Kidney (tissue), 14 donors: ENCODE results near the gene MYO9B. TPM values are rescaled to one million over a fixed set of nuclear protein-coding genes. Genes with fewer than 3 reads are reported as not detected.

Experiments used
- DNase-seq, 5 donors: peaks; one replicate each; pipeline ENCODE4 v3.0.0-alpha.2; 2013 to 2020
- FAIRE-seq: peaks from 2 replicates; lab custom pipeline; 2012; peaks lifted over from hg19 to GRCh38; lab: Jason Lieb, UNC
- H3K27ac ChIP-seq, 2 donors: one replicate each; pipeline ENCODE4 v1.7.0; 2013; ENCODE audit warnings: low read depth in 2 of 2, low read length in 2 of 2, inconsistent platforms in 1 of 2
- H3K27me3 ChIP-seq: one replicate; pipeline ENCODE4 v1.7.1; 2013; ENCODE audit warnings: low read length, inconsistent platforms; ENCODE audit not compliant: control insufficient read depth, insufficient read depth
- H3K36me3 ChIP-seq, 3 donors: one replicate each; pipeline versions ENCODE4 v1.7.0 to v1.7.1; 2013; ENCODE audit warnings: low read length in 3 of 3, control low read depth in 1 of 3, inconsistent platforms in 1 of 3; ENCODE audit not compliant: insufficient read depth in 3 of 3, control insufficient read depth in 2 of 3
- H3K4me1 ChIP-seq, 3 donors: one replicate each; pipeline versions ENCODE4 v1.7.0 to v1.7.1; 2013; ENCODE audit warnings: low read length in 3 of 3, inconsistent platforms in 1 of 3, low read depth in 1 of 3; ENCODE audit not compliant: control insufficient read depth in 2 of 3, insufficient read depth in 2 of 3
- H3K4me3 ChIP-seq, 3 donors: one replicate each; pipeline versions ENCODE4 v1.7.0 to v1.8.1; 2013; ENCODE audit warnings: low read length in 3 of 3, control low read depth in 1 of 3, inconsistent platforms in 1 of 3
- H3K9ac ChIP-seq, 3 donors: one replicate each; pipeline versions ENCODE4 v1.7.0 to v1.7.1; 2013; ENCODE audit warnings: low read length in 3 of 3, control low read depth in 1 of 3, inconsistent platforms in 1 of 3
- H3K9me3 ChIP-seq, 3 donors: one replicate each; pipeline versions ENCODE4 v1.7.0 to v1.7.1; 2013; ENCODE audit warnings: low read length in 3 of 3, control low read depth in 1 of 3, inconsistent platforms in 1 of 3; ENCODE audit not compliant: control insufficient read depth in 2 of 3, insufficient read depth in 1 of 3
- CTCF ChIP-seq: IDR thresholded peaks from 3 replicates; pipeline ENCODE4 v1.5.1; 2012; ENCODE audit warnings: mild to moderate bottlenecking, moderate library complexity, borderline replicate concordance; ENCODE audit not compliant: insufficient read depth; ENCODE audit errors: extremely low read depth
- intact Hi-C: fragments of 100-400 bp; cut with DNase I; formaldehyde crosslinking; loops from one replicate; pipeline ENCODE4 v1.11.1; 2022
- polyA plus RNA-seq: library from polyadenylated mRNA; stranded (reverse); fragments of 350-450 nt; fragmentation: Illumina TruSeq; extraction: RNeasy Lipid Tissue Mini Kit (QIAGEN cat#74804); gene quantifications from one replicate; pipeline ENCODE4 v1.2.3, GENCODE V29; 2014; ENCODE audit warnings: low read depth, low replicate concordance; ENCODE audit not compliant: insufficient read depth
- total RNA-seq: library from RNA; stranded (reverse); fragmentation: NEBNext Ultra II Directional; extraction: Animal tissue kit (Norgen Biotek cat#: 25700); gene quantifications from one replicate; pipeline ENCODE4 v1.2.1, GENCODE V29; 2021
- donor health status: control.
- donor health status: control.
- donor health status: control.
- donor health status: control.
- donor health status: control.
- donor health status: DM: yes; HTN: yes; CAD: no.
- donor health status: Normal renal cell carcinoma (clear cell type).

Gene MYO9B
- total and polyA plus RNA-seq, 2 donors from 2014 or later = 14.7 to 68.1 TPM

- Histone ChIP-seq H3K4me3 (no peak overlapping the region), H3K27ac (no peak overlapping the region), H3K4me1 (peaks cover 0 to 4% (median 0%) of the 10 kb centered on the region in 3 donors), H3K9me3 (no peaks in the 10 kb centered on the region), H3K36me3 (no peaks in the 10 kb centered on the region), H3K9ac (no peak overlapping the region), H3K27me3 (no peaks in the 10 kb centered on the region)
- intact Hi-C loops = no loop called here
- DNase-seq (no peak), FAIRE-seq (no peak)
- TF ChIP-seq CTCF = no peak
Measured at GRCh38 chr19:17118957-17119356, 43.4 kb downstream of the MYO9B start.

GRCh38 chr19:17121736-17122293, 46.2 kb downstream of the MYO9B start:
- no peak for TF ChIP-seq CTCF
- Histone ChIP-seq H3K27ac (no peak overlapping the region), H3K4me3 (no peak overlapping the region), H3K4me1 (peaks cover 0 to 12% (median 0%) of the 10 kb centered on the region in 3 donors), H3K27me3 (no peaks in the 10 kb centered on the region), H3K36me3 (no peaks in the 10 kb centered on the region), H3K9ac (no peak overlapping the region), H3K9me3 (no peaks in the 10 kb centered on the region)
- intact Hi-C loops = no loop called here
- no peak for FAIRE-seq
- no peak for DNase-seq

GRCh38 chr19:17123041-17123440, 47.5 kb downstream of the MYO9B start:
- no peak for DNase-seq
- no peak overlapping the region for H3K9ac ChIP-seq
- no peaks in the 10 kb centered on the region for H3K27me3 ChIP-seq
- FAIRE-seq = no peak
- no peaks in the 10 kb centered on the region for H3K36me3 ChIP-seq
- no peak for TF ChIP-seq CTCF
- no peak overlapping the region for H3K27ac ChIP-seq
- intact Hi-C loops = no loop called here
- H3K9me3 ChIP-seq = no peaks in the 10 kb centered on the region
- no peak overlapping the region for H3K4me3 ChIP-seq
- peaks cover 0 to 8% (median 0%) of the 10 kb centered on the region in 3 donors for H3K4me1 ChIP-seq

GRCh38 chr19:17124025-17124424, 48.4 kb downstream of the MYO9B start:
- DNase-seq = no peak
- no peak overlapping the region for H3K27ac ChIP-seq
- FAIRE-seq = no peak
- H3K9me3 ChIP-seq = no peaks in the 10 kb centered on the region
- intact Hi-C loops = no loop called here
- no peak for TF ChIP-seq CTCF
- H3K27me3 ChIP-seq = no peaks in the 10 kb centered on the region
- peaks cover 0 to 8% (median 0%) of the 10 kb centered on the region in 3 donors for H3K4me1 ChIP-seq
- H3K4me3 ChIP-seq = no peak overlapping the region
- no peak overlapping the region for H3K9ac ChIP-seq
- no peaks in the 10 kb centered on the region for H3K36me3 ChIP-seq
